AG04450 (cell line): ENCODE measurements around the gene SOX15. TPM values are rescaled to one million over a fixed set of nuclear protein-coding genes. Genes with fewer than 3 reads are reported as not detected.
A peak's percentile ranks its signal among the peaks of the same experiment; 100 is the strongest.

Source experiments
- CTCF ChIA-PET: fragments of 300-600, 350-600 bp; formaldehyde crosslinking; extraction: SDS; loops from one replicate; lab custom pipeline; 2022; ENCODE audit warnings: antibody characterized with exemption, inconsistent platforms; lab: Charles Lee
- POLR2A ChIA-PET: fragments of 350-600 bp; formaldehyde crosslinking; extraction: SDS; loops from one replicate; lab custom pipeline; 2021; ENCODE audit warnings: antibody characterized with exemption, inconsistent platforms; lab: Yijun Ruan, JAX
- DNase-seq: peaks from one replicate; pipeline ENCODE4 v3.0.0-alpha.2; 2011; ENCODE audit warnings: low read depth, low spot score
- H3K27ac ChIP-seq: one replicate; pipeline ENCODE4 v1.5.1; 2012; ENCODE audit warnings: low read depth, low read length, control low read depth
- H3K27me3 ChIP-seq: one replicate; pipeline ENCODE4 v1.6.0; 2012; ENCODE audit warnings: low read length; ENCODE audit not compliant: control insufficient read depth, insufficient read depth
- H3K4me3 ChIP-seq: 2 replicates; pipeline ENCODE4 v1.5.1; 2011; ENCODE audit warnings: mild to moderate bottlenecking, low read depth, low read length, control low read depth
- H3K9me3 ChIP-seq: 2 replicates; pipeline ENCODE4 v1.5.1; 2012; ENCODE audit warnings: low read length; ENCODE audit not compliant: control insufficient read depth, insufficient read depth
- polyA plus RNA-seq: library from polyadenylated mRNA; depleted of rRNA; stranded (reverse); fragments of >200 nt; gene quantifications from 2 replicates; pipeline ENCODE4 v1.2.3, GENCODE V29; 2011
- TF ChIP-seq, protein P1 (sequence below): IDR thresholded peaks from 2 replicates; pipeline ENCODE4 v1.5.1; 2011; ENCODE audit warnings: low read depth, low read length, control low read depth, inconsistent platforms

The SOX15 gene
- polyA plus RNA-seq, 1 experiment: 0.29 TPM

DNA sequence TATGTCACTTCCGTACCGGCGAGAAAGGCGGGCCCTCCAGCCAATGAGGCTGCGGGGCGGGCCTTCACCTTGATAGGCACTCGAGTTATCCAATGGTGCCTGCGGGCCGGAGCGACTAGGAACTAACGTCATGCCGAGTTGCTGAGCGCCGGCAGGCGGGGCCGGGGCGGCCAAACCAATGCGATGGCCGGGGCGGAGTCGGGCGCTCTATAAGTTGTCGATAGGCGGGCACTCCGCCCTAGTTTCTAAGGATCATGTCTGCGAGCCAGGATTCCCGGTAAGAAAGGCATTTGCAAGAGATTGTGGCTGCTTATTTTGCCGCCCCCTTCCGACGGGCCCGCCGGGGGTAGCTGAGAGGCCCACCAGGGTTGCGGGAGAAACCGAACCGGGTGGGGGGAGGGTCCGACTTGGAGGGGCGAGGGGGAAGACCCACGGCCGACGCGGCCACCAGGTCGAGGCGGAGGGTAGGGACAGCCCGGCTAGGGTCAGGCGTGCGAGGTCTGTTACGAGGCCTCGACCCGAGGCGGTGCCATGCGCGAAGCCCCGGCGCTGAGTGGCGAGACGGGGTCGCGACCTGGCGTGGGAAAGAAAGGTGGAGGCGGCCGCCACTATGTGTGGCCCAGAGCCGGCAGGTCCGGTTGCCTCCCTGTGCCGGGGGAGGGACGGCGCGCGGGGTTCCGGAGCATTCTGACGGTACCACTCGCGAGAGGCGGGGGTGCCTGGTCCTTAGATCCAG, 17.1 kb downstream of the SOX15 start:
- POLR2A ChIA-PET: interaction anchor here (0.5 to 4.8 kb wide), 13 partner anchors 11 to 276 kb away, joined by 3 to 44 read pairs (median 6); partner anchors contain the start of genes MPDU1, POLR2A, SAT2 and SENP3
- H3K27me3 ChIP-seq: no peaks in the 10 kb centered on the region
- CTCF ChIA-PET: interaction anchor here (0.9 to 3.4 kb wide), 2 partner anchors 11 to 43 kb away, joined by 3 to 24 read pairs; partner anchors contain the start of gene SENP3
- H3K9me3 ChIP-seq: peaks cover 7% of the 10 kb centered on the region; the same call in 1 of the 2 replicates
- peak overlapping the region; percentile 98 for H3K4me3 ChIP-seq
- TF ChIP-seq, protein P1, sequence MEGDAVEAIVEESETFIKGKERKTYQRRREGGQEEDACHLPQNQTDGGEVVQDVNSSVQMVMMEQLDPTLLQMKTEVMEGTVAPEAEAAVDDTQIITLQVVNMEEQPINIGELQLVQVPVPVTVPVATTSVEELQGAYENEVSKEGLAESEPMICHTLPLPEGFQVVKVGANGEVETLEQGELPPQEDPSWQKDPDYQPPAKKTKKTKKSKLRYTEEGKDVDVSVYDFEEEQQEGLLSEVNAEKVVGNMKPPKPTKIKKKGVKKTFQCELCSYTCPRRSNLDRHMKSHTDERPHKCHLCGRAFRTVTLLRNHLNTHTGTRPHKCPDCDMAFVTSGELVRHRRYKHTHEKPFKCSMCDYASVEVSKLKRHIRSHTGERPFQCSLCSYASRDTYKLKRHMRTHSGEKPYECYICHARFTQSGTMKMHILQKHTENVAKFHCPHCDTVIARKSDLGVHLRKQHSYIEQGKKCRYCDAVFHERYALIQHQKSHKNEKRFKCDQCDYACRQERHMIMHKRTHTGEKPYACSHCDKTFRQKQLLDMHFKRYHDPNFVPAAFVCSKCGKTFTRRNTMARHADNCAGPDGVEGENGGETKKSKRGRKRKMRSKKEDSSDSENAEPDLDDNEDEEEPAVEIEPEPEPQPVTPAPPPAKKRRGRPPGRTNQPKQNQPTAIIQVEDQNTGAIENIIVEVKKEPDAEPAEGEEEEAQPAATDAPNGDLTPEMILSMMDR: peak; percentile 6; the same call in 1 of the 2 replicates
- H3K27ac ChIP-seq: peak overlapping the region; percentile 96
- peak; percentile 98 for DNase-seq

DNA sequence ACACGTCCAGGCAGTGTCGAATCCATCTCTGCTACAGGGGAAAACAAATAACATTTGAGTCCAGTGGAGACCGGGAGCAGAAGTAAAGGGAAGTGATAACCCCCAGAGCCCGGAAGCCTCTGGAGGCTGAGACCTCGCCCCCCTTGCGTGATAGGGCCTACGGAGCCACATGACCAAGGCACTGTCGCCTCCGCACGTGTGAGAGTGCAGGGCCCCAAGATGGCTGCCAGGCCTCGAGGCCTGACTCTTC, 17.6 kb downstream of the SOX15 start:
- peaks cover 7% of the 10 kb centered on the region; the same call in 1 of the 2 replicates for H3K9me3 ChIP-seq
- H3K4me3 ChIP-seq: peak overlapping the region; percentile 72
- ChIA-PET CTCF (interaction anchor here (1.2 to 3.4 kb wide), 2 partner anchors 11 to 17 kb away, joined by 4 to 24 read pairs; partner anchors contain the start of gene SENP3), POLR2A (interaction anchor here (0.5 to 4.8 kb wide), 3 partner anchors 12 to 99 kb away, joined by 6 to 44 read pairs (median 7); partner anchors contain the start of gene MPDU1)
- H3K27ac ChIP-seq: peak overlapping the region; percentile 85
- no peak for DNase-seq
- TF ChIP-seq, protein P1: no peak
- no peaks in the 10 kb centered on the region for H3K27me3 ChIP-seq

DNA sequence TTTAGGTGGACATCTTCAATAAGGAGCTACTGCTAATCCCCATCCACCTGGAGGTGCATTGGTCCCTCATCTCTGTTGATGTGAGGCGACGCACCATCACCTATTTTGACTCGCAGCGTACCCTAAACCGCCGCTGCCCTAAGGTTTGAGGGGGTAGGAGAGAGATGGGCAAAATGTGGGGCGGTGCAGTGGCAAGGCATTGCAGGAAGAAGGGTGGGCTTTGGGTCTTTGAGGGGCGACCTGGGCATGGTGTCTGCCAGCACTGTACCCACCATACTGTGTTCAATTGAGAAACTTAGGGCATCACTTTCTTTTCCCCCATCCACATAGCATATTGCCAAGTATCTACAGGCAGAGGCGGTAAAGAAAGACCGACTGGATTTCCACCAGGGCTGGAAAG, 19.5 kb downstream of the SOX15 start:
- Histone ChIP-seq H3K9me3 (peaks cover 7% of the 10 kb centered on the region; the same call in 1 of the 2 replicates), H3K27me3 (no peaks in the 10 kb centered on the region), H3K27ac (no peak overlapping the region), H3K4me3 (no peak overlapping the region)
- POLR2A ChIA-PET: interaction anchor here (1.3 kb wide), 1 partner anchor 9 kb away, joined by 3 read pairs; the partner anchor contains the start of gene CD68
- CTCF ChIA-PET: interaction anchor here (1.6 to 3.4 kb wide), 2 partner anchors 9 to 56 kb away, joined by 4 to 24 read pairs; partner anchors contain the start of gene SENP3
- DNase-seq: no peak
- TF ChIP-seq, protein P1: no peak

DNA sequence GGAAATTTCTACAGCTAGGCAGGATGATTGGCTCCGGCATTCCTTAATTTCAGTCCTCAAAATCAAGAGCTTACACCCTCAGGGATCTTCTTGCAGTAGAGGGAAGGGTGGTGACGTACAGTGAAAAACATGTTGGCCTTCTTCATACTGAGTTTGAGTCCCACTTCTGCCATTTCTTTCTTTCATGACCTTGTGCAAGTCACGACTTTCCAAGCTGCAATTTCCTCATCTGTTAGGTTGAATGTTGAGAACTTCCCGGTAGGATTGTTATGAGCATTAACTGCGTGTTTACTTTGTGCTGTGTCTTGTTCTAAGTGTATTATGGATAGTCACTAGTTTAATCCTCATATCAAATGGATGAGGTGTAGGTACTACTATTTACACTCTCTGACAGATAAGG, 20.3 kb downstream of the SOX15 start:
- TF ChIP-seq, protein P1: no peak
- ChIA-PET CTCF (interaction anchor here (1.6 to 3.4 kb wide), 2 partner anchors 8 to 55 kb away, joined by 4 to 24 read pairs; partner anchors contain the start of gene SENP3), POLR2A (interaction anchor here (1.3 kb wide), 1 partner anchor 10 kb away, joined by 3 read pairs; the partner anchor contains the start of gene CD68)
- no peak overlapping the region for H3K4me3 ChIP-seq
- H3K27ac ChIP-seq: no peak overlapping the region
- H3K27me3 ChIP-seq: no peaks in the 10 kb centered on the region
- no peak for DNase-seq
- peaks cover 7% of the 10 kb centered on the region; the same call in 1 of the 2 replicates for H3K9me3 ChIP-seq
